H9 (cell line): Measurements from ENCODE around the gene POU6F2. TPM values are rescaled to one million over a fixed set of nuclear protein-coding genes. Genes with fewer than 3 reads are reported as not detected.

Experiments
- DNase-seq: peaks from one replicate; pipeline ENCODE4 v3.0.0-alpha.2; 2017
- H2AFZ ChIP-seq: one replicate; pipeline ENCODE4 v1.6.1; 2013; ENCODE audit warnings: mild to moderate bottlenecking, low read length, control low read depth, moderate library complexity
- H2AK5ac ChIP-seq: 2 replicates; pipeline ENCODE4 v1.6.1; 2013; ENCODE audit warnings: low read length, control low read depth, mixed read lengths; ENCODE audit not compliant: insufficient read length
- H2BK120ac ChIP-seq: one replicate; pipeline ENCODE4 v1.6.1; 2013; ENCODE audit warnings: low read depth, mild to moderate bottlenecking, low read length, control low read depth, inconsistent platforms; ENCODE audit not compliant: poor library complexity, severe bottlenecking
- H2BK12ac ChIP-seq: 2 replicates; pipeline ENCODE4 v1.6.1; 2013; ENCODE audit warnings: low read length, control low read depth, mixed read lengths, low read depth; ENCODE audit not compliant: insufficient read length
- H2BK15ac ChIP-seq: 2 replicates; pipeline ENCODE4 v1.6.1; 2013; ENCODE audit warnings: low read depth, low read length, control low read depth
- H2BK20ac ChIP-seq: one replicate; pipeline ENCODE4 v1.6.1; 2013; ENCODE audit warnings: low read depth, mild to moderate bottlenecking, low read length, control low read depth, inconsistent platforms; ENCODE audit not compliant: poor library complexity, severe bottlenecking
- H2BK5ac ChIP-seq: 2 replicates; pipeline ENCODE4 v1.6.1; 2013; ENCODE audit warnings: low read length, control low read depth, mixed read lengths; ENCODE audit not compliant: insufficient read length
- H3K14ac ChIP-seq: 2 replicates; pipeline ENCODE4 v1.6.1; 2013; ENCODE audit warnings: low read length, control low read depth; ENCODE audit not compliant: insufficient read depth
- H3K18ac ChIP-seq: 2 replicates; pipeline ENCODE4 v1.6.1; 2013; ENCODE audit warnings: low read depth, mild to moderate bottlenecking, mixed read lengths, low read length, control low read depth; ENCODE audit not compliant: insufficient read length
- H3K23ac ChIP-seq: 2 replicates; pipeline ENCODE4 v1.6.1; 2013; ENCODE audit warnings: low read length, control low read depth, mixed read lengths, low read depth; ENCODE audit not compliant: insufficient read length
- H3K23me2 ChIP-seq: 2 replicates; pipeline ENCODE4 v1.6.1; 2013; ENCODE audit warnings: low read depth, mild to moderate bottlenecking, mixed read lengths, low read length, control low read depth; ENCODE audit not compliant: insufficient read length, poor library complexity, severe bottlenecking
- H3K27ac ChIP-seq: 2 replicates; pipeline ENCODE4 v1.5.1; 2013; ENCODE audit warnings: low read length, control low read depth, mixed read lengths, low read depth; ENCODE audit not compliant: insufficient read length
- H3K27me3 ChIP-seq: 2 replicates; pipeline ENCODE4 v1.6.1; 2013; ENCODE audit warnings: low read length, control low read depth, inconsistent platforms; ENCODE audit not compliant: insufficient read depth
- H3K4ac ChIP-seq: 2 replicates; pipeline ENCODE4 v1.6.1; 2013; ENCODE audit warnings: low read depth, mild to moderate bottlenecking, control low read depth, inconsistent platforms, low read length, moderate library complexity
- H3K4me1 ChIP-seq: 2 replicates; pipeline ENCODE4 v1.6.1; 2013; ENCODE audit warnings: low read length, control low read depth, inconsistent platforms; ENCODE audit not compliant: insufficient read depth
- H3K4me2 ChIP-seq: 2 replicates; pipeline ENCODE4 v1.6.1; 2013; ENCODE audit warnings: low read length, control low read depth, mixed read lengths; ENCODE audit not compliant: insufficient read length, insufficient read depth
- H3K56ac ChIP-seq: 2 replicates; pipeline ENCODE4 v1.6.1; 2013; ENCODE audit warnings: low read depth, mild to moderate bottlenecking, mixed read lengths, low read length, control low read depth; ENCODE audit not compliant: insufficient read length
- H3K79me1 ChIP-seq: 2 replicates; pipeline ENCODE4 v1.6.1; 2013; ENCODE audit warnings: low read depth, mild to moderate bottlenecking, moderate library complexity, low read length, control low read depth, inconsistent platforms; ENCODE audit not compliant: insufficient read depth, poor library complexity, severe bottlenecking
- H3K79me2 ChIP-seq: 2 replicates; pipeline ENCODE4 v1.6.1; 2013; ENCODE audit warnings: low read length, control low read depth, inconsistent platforms; ENCODE audit not compliant: insufficient read depth
- H3K9ac ChIP-seq: 2 replicates; pipeline ENCODE4 v1.6.1; 2013; ENCODE audit warnings: low read length, control low read depth, mixed read lengths; ENCODE audit not compliant: insufficient read length; ENCODE audit errors: extremely low read depth
- H3K9me3 ChIP-seq: one replicate; pipeline ENCODE4 v1.6.1; 2013; ENCODE audit warnings: low read depth, low read length, inconsistent platforms; ENCODE audit not compliant: control insufficient read depth
- H3T11ph ChIP-seq: one replicate; pipeline ENCODE4 v1.6.1; 2013; ENCODE audit warnings: mild to moderate bottlenecking, low read length, control low read depth, inconsistent platforms
- H4K20me1 ChIP-seq: one replicate; pipeline ENCODE4 v1.6.1; 2013; ENCODE audit not compliant: control insufficient read depth, insufficient read length, insufficient read depth
- H4K5ac ChIP-seq: 2 replicates; pipeline ENCODE4 v1.6.1; 2013; ENCODE audit warnings: low read depth, mild to moderate bottlenecking, mixed read lengths, low read length, control low read depth; ENCODE audit not compliant: insufficient read length
- H4K8ac ChIP-seq: replicated peaks from 2 replicates; pipeline ENCODE4 v1.6.1; 2013; ENCODE audit warnings: low read length, control low read depth, mixed read lengths, low read depth; ENCODE audit not compliant: insufficient read length
- H4K91ac ChIP-seq: 2 replicates; pipeline ENCODE4 v1.6.1; 2013; ENCODE audit warnings: low read depth, mild to moderate bottlenecking, moderate library complexity, mixed read lengths, low read length, control low read depth; ENCODE audit not compliant: insufficient read length
- H3K27ac Mint-ChIP-seq, 3 experiments: 2 replicates in 2 of 3; 3 replicates in 1 of 3; pipeline ENCODE4 v1.8.0; 2020 to 2021; ENCODE audit warnings: mixed read lengths in 3 of 3, mild to moderate bottlenecking in 1 of 3, moderate library complexity in 1 of 3
- H3K27me3 Mint-ChIP-seq: 2 replicates; pipeline ENCODE4 v1.8.0; 2021; ENCODE audit warnings: low read depth, mild to moderate bottlenecking, moderate library complexity, mixed read lengths
- H3K36me3 Mint-ChIP-seq, 3 experiments: 2 replicates in 2 of 3; 3 replicates in 1 of 3; pipeline ENCODE4 v1.8.0; 2020 to 2021; ENCODE audit warnings: low read depth in 3 of 3, mixed read lengths in 3 of 3; ENCODE audit not compliant: insufficient read depth in 1 of 3
- H3K4me1 Mint-ChIP-seq, 2 experiments: 2 replicates each; pipeline ENCODE4 v1.8.0; 2020; ENCODE audit warnings: mixed read lengths in 2 of 2
- H3K4me3 Mint-ChIP-seq, 2 experiments: 2 replicates in 1 of 2; 3 replicates in 1 of 2; pipeline ENCODE4 v1.8.0; 2020 to 2021; ENCODE audit warnings: mild to moderate bottlenecking in 2 of 2, mixed read lengths in 2 of 2, moderate library complexity in 1 of 2
- H3K9me3 Mint-ChIP-seq, 2 experiments: 2 replicates in 1 of 2; 3 replicates in 1 of 2; pipeline ENCODE4 v1.8.0; 2020; ENCODE audit warnings: mild to moderate bottlenecking in 2 of 2, mixed read lengths in 2 of 2, moderate library complexity in 1 of 2
- CTCF ChIP-seq: fragments of 200-600 bp; sonication (generic); conservative IDR thresholded peaks from 3 replicates; pipeline ENCODE4 v1.8.0; 2021; ENCODE audit warnings: antibody characterized with exemption, mild to moderate bottlenecking
- WGBS: extraction: QIAGEN DNeasy Blood & Tissue Kit; methylation state at CpG from one replicate; pipeline ENCODE4 v1.1.7; 2013; ENCODE audit warnings: missing lambda C conversion rate, low lambda C conversion rate, mixed read lengths; ENCODE audit not compliant: insufficient read length; ENCODE audit errors: extremely low coverage; 5-methylcytosine and 5-hydroxymethylcytosine counted together
- total RNA-seq: library from RNA; stranded (reverse); gene quantifications from 2 replicates; pipeline ENCODE4 v1.2.1, GENCODE V29; 2021

Gene POU6F2
- total RNA-seq, 1 experiment from 2014 or later = 1.9 TPM

- peak; percentile 52; the same call in 2 of the 3 replicates for TF ChIP-seq CTCF
- WGBS = no CpG with 5 or more reads among the region's 40 CpGs
These were observed 436.7 kb downstream of the POU6F2 start for GRCh38 chr7:39414224-39415035.

More at GRCh38 chr7:39414224-39415035, 436.7 kb downstream of the POU6F2 start:
- Histone ChIP-seq H3K56ac (no peak overlapping the region), H4K91ac (no peak overlapping the region), H2BK5ac (no peak overlapping the region), H2BK15ac (no peak overlapping the region), H4K8ac (no peak overlapping the region), H4K5ac (no peak overlapping the region), H3K9me3 (no peaks in the 10 kb centered on the region), H2AFZ (peak overlapping the region; percentile 53), H3K14ac (no peak overlapping the region; the same call in 1 of the 2 replicates), H2BK12ac (no peak overlapping the region), H3K4me2 (peak overlapping the region; percentile 68), H3K4ac (no peak overlapping the region), H3K79me2 (no peaks in the 10 kb centered on the region), H2AK5ac (no peak overlapping the region), H3K23me2 (peaks cover 7% of the 10 kb centered on the region), H3K79me1 (no peaks in the 10 kb centered on the region), H2BK120ac (no peak overlapping the region), H2BK20ac (no peak overlapping the region), H3K23ac (no peak overlapping the region), H3K27me3 (no peaks in the 10 kb centered on the region), H3T11ph (no peak overlapping the region), H4K20me1 (no peaks in the 10 kb centered on the region), H3K4me1 (no peaks in the 10 kb centered on the region), H3K18ac (no peak overlapping the region), H3K27ac (no peak overlapping the region), H3K9ac (peak overlapping the region; percentile 4)
- Mint-ChIP-seq H3K36me3 (no peaks in the 10 kb centered on the region), H3K9me3 (no peaks in the 10 kb centered on the region), H3K27me3 (peaks cover 5% of the 10 kb centered on the region), H3K4me3 (peak overlapping the region; percentile 87 to 92), H3K4me1 (peaks cover 3 to 4% of the 10 kb centered on the region in 2 experiments; a peak in 3 of 4 replicates), H3K27ac (peak overlapping the region in 2 of 3 experiments; percentile 27 to 79; a peak in 3 of 7 replicates)
- DNase-seq = peak; percentile 86
